IPS-NIHi7 (cell line): ENCODE measurements around the gene COMT.
"Not testable (repeated sequence)": the region's sequence is repeated elsewhere in the genome, so short reads cannot be mapped to it uniquely, and the experiment has no call there.

Source experiments
- DNase-seq: peaks from one replicate; pipeline ENCODE4 v3.0.0; 2012; ENCODE audit warnings: mixed read lengths; ENCODE audit errors: extremely low spot score

The COMT gene

DNA sequence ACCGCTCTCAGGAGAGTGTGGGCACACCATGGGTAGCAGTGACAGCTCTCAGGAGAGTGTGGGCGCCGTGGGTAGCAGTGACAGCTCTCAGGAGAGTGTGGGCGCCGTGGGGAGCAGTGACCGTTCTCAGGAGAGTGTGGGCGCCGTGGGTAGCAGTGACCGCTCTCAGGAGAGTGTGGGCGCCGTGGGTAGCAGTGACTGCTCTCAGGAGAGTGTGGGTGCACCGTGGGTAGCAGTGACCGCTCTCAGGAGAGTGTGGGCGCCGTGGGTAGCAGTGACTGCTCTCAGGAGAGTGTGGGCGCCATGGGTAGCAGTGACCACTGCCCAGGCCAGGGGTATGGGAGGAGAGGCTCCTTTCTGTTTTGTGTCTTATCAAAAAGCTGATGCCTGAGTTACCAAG lies 33.7 kb upstream of the COMT start:
- not testable (repeated sequence) for DNase-seq

DNA sequence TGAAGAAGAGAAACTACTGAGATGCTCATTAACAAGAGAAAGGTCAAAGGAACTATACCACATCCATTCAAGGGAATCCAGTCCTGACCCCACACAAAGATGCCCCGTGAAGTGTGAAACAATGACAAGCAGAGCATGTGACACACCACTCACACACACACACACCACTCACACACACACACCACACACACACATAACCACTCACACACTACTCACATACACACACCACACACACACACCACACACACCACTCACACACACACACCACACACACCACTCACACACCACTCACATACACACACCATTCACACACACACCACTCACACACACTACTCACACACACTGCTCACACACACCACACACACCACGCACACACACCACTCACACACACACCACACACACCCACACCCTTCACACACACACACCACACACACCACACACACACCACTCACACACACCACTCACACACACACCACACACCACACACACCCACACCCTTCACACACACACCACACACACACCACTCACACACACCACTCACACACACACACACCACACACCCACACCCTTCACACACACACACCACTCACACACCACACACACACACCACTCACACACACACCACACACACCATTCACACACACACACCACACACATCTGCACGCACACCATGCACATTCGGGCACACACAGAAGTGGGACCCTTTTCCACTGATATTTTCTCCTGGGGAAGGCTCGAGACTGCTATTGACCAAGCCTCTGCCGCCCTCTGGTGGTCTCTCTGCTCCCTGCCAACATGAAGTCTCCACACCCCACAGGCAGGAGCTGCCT lies 32.0 kb upstream of the COMT start:
- DNase-seq = peak; percentile 91

DNA sequence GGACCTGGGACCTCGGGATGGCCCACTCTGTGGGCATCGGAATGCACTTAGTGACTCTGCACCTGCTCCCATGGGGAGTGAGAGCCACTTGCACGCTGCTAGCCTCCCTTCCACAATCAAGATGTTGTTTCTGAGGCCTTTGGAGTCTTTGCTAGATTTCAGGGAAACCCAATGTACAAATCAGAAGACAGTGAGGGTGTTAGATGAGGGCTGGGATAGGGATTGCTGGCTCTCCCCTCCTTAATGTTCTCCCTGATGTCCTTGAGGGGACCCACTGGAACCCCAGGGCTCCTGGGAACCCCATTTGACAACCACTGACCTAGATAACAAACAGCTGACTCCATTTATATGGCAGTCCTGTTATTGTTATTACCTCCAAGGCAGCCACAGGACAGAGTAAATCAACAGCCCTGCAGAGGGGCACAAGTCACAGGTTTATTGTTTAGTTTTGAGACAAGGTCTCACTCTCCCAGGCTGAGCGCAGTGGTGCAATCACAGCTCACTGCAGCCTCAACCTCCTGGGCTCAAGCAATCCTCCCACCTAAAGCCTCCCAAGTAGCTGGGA lies 31.3 kb upstream of the COMT start:
- no peak for DNase-seq

DNA sequence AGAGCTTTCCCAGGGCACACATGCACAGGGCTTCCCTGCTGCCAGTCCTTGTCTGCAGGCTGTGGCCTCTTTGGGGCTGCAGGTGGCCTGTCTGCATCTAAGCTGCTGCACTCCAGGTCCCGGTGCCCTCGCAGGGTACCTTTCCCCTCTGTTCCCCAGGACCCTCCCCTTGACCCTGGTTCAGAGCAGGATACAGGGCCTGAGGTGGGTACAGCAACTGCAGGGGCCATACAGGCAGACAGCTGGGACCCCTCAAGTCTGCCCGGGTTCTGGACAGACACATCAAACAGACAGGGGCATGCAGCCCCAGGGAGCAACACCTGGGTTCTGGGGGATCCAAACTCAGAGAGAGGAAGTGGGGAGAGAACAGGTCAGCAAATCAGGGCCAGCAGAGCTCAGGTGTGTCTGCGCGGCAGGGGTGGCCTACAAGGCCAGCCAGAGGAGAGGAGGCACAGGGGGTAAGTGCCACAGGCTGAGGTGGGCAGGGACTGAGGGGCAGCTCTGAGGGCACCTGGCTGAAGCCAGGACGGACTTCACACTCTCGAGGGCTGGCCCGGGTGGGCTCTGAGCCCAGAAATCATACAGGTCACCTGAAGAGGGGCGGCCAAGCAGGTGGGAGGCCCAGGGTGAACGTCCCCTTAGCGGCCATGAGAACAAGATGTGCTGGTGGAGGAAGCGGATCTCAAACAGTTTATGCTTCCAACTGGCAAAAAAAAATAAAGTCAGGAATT lies 29.9 kb upstream of the COMT start:
- no peak for DNase-seq

DNA sequence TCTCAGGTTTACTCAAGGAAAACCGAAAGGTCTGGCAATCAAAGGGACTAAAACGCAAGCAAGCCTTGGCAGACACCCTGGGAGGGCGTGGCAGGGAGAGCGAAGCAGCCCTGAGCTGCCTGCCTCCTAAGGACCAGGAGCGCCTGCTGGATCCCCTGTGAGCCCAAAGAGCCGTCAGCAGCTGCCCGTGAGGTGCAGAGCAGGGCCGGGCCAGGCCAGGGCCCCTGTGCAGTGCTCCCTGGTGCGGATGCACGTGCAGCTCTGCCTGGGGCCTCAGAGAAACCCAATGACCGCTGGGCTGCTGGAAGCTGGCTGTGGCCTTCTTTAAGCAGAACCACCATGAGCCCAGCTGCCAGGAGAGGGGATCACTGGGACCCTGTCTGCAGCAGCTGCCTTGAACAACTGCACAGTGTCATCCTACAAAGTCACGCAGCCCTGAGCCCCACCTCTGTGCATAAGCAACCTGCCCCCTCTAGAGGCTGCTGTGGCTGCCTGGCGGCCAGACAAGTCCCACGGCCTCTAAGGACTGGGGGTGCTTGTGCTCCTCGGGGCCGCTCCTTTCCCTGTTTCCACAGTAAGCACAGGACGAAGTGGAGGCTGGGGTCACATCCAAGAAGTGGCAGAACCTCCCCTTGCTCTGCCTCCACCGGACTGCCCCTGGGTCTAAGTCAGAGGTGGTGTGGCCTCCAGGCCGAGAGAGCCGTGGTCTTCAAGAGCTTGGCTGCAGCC lies 29.1 kb upstream of the COMT start:
- DNase-seq = peak; percentile 52

DNA sequence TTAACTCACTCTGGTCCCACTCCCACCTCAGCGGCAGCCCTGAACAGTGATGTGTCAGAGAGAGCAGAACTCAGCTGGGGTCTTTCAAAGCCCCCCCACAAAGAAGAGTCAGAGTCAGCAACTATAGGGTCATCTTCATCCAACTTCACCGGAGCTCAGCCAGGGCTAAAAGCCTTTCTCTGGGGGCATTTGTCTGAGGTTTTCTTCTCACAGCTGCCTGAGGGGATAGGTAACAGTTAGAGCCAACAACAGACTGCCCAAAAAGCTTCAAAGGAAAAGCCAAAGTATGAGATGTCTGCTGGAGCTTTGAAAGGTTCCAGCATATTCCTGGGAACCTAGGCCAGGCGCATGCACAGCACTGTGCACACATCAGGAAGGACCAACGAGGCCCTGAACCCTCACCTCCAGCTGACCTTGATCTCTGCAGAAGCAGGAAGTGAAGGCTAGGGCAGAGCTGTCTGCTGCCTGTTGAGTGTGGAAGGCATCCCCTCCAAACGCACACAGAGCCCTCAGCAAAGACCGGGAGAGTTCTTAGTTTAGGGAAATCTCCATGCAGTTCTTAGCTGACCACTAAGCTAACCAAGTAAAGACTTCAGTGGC lies 28.1 kb upstream of the COMT start:
- DNase-seq = no peak

DNA sequence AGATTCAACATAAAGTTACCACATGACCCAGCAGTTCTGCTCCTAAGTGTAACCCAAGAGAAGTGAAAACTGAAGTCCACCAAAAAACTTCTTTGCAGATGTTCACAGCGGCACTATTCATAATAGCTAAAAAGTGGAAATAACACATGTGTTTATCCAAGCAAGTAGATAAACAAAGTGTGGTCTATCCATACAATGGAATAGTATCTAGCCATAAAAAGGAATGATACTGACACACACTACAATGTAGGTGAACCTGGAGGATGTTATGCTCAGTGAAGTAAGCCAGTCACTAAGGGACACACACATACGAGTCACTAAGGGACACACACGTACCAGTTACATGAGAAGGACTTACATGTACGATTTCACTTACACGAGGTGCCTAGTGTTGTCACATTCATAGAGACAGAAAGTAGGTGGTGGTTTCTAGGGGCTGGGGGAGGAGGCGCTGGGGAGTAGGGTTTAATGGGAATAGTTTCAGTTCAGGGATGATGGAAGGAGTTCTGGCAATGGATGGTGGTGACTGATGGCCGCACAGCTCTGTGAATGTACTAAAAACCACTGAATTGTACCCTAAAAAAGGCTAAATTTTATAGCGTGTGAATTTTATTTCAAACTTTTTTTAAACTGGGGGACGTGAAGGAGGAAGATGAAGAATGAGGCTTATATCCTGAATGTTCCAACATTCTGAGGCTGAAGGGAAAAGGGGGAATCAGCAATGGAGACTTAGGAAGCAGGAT lies 27.2 kb upstream of the COMT start:
- no peak for DNase-seq

DNA sequence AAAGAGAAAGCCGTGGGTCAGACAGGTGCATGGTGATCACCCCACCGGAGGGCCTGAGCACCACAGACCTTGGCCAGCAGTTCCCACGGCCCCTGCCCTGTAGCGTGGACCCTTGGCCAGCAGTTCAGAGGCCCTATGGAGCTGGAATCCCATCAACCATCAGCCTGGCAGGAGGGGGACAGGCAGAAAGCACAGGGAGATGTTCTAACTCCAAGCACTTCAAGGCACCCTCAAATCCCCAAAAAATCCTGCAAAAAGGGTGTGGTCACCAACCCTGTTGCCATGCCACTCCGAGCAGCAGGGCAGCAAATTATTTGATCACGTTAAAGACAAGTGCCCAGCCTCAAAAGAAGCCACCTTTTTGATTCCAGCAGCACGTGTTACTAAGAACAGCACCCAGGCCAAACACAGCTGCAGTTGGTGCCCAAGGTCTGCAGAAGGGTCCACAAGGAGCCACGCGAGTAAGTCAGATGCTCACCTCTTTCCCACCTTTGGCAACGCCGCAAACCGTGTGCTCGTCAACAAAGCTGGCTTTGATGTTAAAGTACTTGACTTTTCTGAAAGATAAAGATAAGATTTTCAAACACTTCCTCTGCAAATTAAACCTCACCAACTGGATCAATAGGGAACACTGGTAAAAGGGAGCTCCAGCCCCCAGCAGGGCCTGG lies 26.2 kb upstream of the COMT start:
- DNase-seq = no peak

DNA sequence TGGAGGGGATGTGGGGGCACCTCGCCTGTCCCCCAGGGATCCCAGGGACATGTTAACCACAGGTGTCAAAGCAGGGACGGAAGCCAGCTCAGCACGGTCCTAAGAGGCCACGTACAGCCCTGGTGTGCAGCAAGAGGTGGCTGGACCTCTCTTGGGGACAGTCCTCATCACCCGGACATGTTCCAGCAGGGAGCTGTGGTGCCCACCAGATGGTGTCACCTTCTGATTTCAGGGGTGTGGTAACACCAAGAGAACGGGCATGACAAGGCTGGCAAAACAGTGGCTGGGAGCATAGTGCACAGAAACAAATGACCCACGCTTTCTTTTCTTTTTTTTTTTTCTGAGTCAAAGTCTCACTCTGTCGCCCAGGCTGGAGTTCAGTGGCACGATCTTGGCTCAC lies 25.6 kb upstream of the COMT start:
- DNase-seq = no peak

DNA sequence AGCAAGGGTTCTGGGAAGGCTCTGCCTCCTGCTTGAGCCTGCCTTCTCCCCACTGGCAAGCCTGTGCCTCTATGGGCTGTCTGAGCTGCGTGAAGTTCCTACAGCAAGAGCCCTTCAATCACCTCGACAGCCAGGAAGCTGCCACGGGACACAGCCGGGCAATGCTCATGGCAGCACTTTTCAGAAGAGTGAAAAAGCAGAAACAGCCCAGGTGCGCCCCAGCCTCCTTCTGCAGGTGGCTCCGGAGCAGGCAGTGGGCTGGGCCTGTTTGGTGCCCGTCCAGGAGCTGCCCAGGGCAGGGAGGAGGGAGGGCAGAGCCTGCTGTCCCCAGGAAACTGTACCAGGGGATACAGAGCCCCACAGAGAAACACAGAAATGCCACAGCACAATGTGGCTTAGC lies 24.6 kb upstream of the COMT start:
- no peak for DNase-seq

DNA sequence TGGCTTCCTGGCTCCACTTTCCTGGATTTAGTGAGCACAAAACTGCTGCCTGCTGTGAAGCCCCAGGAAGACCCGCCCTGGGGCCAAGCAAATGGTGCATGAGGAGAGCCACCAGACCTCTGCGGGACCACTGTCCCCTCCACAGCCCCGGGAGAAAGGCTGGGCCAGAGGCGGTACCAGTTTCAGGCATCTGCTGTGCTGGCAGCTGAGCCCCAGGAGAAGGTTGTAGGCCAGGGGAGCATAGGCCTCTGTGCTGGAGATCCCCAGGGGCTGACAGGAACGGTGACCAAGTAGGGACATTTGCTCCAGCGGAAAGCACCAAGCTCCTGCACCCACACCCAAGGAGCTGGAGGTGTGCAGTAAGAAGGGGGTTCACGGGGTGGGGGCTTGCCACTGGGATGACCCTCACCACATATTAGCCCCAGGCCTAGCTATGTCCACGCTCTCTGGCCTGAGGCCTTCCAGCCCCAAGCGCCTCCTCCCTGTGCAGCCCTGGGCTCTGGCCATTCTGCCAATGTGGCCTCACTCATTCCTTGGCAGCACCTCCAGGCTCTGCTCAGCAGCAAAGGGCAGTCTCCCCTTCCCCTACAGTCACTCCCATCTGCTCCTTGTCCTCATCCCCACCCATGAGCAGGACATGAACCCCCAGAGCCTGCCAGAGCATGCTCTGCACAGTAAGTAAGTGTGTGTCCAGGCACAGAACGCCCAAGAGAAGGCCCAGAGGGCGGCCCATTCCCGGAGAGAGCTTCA lies 24.0 kb upstream of the COMT start:
- no peak for DNase-seq

DNA sequence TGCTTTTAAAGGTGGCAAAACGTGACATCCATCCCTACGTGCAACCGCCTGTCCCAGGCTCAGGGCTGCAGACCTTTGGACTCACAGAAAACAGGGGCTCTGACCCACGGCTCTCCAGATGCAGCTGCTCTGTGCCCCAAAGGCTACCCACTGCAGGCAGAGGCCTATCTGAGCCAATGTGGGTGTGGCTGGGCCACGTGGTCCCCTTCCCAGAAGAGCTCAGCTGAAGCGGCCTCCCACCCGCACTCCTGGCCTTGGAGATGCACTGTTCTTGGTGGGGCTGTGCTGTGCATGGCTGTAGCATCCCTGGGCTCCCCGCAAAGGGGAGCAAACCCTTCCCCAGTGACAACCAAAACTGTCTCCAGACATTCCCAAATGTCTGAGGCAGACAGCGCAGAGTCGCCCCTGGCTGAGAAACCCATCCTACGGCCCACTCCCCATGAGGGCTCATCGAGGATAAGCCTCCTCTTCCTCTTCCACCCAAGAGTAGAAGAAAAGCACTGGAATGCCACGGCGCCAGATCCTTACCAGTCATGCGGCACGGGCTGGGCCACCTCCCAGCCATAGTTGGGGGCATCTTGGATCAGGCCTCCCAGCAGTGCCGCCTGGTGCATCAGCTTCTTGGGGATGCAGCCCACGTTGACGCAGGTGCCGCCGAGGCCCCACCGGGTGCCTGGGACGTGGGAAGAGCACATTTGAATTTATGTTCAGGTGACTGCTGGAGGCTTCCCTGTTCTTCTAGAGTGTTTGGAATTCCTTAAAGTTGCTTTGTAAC lies 23.1 kb upstream of the COMT start:
- DNase-seq = no peak

DNA sequence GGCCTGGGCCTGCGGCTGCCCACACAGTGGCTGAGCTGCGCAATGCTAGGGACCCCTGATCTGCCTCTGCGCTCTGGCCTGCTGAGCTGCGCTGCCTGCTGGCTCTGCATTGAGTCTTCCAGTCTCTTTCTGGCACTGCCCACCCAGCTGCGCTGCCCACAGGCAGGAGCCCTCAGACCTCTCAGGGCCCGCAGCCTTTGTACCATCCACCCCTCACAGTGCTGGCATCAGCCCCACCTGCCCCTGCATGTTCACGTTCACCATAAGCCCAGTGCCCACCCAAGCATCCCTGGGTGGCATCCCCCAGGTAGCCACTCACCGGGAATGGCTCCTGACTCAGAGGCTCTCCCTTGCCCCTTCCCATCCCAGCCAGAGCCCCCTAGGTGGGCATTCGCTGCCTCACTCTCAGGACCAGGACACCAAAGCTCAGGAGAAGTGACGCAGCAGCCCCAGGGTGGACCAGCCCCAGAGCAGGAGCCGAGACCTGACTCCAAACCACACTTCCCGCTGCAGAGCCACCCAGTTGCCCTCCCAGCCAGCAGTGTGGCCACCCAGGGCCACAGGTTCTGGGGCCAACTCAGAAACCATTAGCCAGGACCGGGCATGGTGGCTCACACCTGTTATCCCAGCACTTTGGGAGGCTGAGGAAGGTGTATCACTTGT lies 21.7 kb upstream of the COMT start:
- DNase-seq = no peak

DNA sequence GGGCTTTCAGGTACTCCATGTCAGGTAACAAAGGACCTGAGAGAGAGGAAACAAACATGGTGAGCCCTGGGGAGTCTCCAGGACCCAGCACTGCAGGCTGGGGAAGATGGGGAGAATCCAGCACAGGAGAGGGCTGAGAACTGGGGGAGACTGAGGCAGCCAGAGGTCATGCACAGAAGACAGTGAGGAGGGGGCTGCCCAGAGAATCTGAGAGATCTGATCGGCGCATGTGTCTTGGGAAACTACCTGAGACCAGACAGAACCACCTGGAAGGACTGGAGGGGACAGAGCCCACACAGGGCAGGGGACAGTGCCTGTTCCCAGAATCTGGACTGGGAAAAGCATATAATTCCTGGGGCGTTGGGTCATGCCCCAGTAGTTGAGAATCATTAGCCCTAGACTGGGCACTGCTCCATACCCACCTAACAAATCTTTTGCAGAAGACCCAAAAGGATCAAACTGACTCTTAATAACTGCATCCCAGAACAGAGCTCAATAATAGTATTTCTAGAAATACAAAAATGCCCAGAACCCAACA lies 20.0 kb upstream of the COMT start:
- no peak for DNase-seq

DNA sequence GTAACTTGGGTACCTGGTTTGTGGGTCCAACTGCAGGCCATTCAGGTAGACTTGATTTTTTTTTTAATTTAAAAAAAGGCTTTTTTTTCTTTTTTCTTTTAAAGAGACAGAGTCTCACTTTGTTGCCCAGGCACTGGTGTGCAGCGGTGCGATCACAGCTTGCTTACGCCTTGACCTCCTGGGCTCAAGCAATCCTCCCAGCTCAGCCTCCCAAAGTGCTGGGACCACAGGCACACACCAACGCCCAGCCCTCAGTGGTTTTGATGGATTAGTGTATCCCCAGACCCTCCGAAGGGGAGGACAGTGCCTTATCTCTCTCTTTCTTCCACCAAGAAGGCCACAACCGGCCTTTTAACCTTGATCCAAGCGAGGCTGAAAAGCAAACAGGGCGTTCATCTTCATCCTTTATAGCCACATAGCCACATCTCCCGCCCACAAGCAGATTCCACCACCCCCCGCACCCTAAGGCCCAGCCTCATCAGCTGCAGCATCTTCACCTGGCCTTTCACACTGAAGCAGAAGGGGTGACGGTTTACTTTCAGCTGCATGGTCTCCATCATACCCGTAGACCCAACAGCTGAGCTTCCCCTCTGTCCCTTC lies 17.6 kb upstream of the COMT start:
- DNase-seq = no peak

DNA sequence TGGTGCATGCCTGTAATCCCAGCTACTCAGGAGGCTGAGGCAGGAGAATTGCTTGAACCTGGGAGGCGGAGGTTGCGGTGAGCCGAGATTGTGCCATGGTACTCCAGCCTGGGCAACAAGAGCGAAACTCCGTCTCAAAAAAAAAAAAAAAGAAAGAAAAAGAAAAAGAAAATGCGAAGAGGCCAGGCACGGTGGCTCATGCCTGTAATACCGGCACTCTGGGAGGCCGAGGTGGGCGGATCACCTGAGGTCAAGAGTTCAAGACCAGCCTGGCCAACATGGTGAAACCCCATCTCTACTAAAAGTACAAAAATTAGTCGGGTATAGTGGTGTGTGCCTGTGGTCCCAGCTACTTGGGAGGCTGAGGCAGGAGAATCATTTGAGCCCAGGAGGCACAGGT lies 15.5 kb upstream of the COMT start:
- not testable (repeated sequence) for DNase-seq

DNA sequence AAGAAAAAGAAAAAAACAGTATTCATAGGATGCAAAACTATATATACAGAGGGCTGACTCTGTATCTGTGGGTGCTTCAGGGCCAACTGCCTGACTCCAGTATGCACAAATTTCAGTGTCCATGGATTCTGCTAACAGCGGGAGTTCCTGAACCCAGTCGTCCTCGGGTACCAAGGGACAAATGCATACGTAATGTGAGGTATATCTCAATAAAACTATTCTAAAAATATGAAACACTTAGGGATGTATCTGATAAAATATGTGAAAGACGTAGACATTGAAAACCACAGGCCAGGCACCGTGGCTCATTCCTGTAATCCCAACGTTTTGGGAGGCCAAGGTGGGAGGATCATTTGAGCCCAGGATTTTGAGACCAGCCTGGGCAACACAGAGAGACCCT lies 13.9 kb upstream of the COMT start:
- no peak for DNase-seq

DNA sequence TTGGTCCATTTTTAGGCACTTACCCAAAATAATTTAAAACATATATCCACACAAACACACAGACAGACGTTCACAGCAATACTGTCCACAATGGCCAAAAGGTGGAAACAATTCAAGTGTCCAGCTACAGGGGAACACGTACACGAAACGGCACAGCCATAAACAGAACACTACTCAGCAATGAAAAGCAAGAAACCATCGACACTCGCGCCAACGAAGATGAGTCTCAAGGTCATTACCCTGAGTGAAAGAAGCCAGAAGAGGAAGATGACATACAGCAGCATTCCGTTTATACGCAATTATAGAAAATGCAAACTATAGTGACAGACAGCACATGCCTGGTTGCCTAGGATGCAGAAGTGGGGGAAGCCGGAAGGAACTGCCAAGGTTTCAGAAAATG lies 13.4 kb upstream of the COMT start:
- DNase-seq = no peak
